ENCODE data around the gene PTPRN2.

PTPRN2 gene

DNA sequence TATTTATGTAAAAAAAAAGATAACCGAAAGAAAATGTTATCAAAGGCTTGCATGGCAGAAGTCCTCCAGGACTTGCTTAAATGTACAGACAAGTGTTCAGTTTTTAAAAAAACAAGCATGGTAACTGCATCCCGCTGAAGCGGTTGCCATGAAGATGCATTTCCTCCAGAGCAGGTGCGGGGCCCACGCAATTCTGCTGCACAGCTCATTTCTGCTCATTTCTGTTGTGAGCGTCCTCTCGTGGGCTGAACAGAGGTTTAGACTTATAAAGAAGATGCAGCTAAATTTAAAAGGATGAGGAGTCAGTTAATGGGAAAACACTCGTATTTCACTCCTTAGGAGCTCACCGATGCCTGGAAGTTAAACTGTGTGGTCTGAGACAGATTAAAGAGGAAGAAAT, 1003.2 kb downstream of the PTPRN2 start:
- TF ChIP-seq, protein P1, sequence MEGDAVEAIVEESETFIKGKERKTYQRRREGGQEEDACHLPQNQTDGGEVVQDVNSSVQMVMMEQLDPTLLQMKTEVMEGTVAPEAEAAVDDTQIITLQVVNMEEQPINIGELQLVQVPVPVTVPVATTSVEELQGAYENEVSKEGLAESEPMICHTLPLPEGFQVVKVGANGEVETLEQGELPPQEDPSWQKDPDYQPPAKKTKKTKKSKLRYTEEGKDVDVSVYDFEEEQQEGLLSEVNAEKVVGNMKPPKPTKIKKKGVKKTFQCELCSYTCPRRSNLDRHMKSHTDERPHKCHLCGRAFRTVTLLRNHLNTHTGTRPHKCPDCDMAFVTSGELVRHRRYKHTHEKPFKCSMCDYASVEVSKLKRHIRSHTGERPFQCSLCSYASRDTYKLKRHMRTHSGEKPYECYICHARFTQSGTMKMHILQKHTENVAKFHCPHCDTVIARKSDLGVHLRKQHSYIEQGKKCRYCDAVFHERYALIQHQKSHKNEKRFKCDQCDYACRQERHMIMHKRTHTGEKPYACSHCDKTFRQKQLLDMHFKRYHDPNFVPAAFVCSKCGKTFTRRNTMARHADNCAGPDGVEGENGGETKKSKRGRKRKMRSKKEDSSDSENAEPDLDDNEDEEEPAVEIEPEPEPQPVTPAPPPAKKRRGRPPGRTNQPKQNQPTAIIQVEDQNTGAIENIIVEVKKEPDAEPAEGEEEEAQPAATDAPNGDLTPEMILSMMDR (IDR thresholded peaks at IDR 0.05; ENCODE audit: extremely low read depth, insufficient read depth, missing control alignments) = no peak
- no peak for DNase-seq (ENCODE audit: low spot score)
- in situ Hi-C loops (cut with MboI; ENCODE audit: low pct_unique_long_range_greater_than_20kb, low sequenced_read_pairs, unreplicated experiment) = no loop called here

- TF ChIP-seq, protein P1 (IDR thresholded peaks at IDR 0.05; ENCODE audit: extremely low read depth, insufficient read depth, missing control alignments) = no peak
- in situ Hi-C loops (cut with MboI; ENCODE audit: low pct_unique_long_range_greater_than_20kb, low sequenced_read_pairs, unreplicated experiment) = no loop called here
- no peak for DNase-seq (ENCODE audit: low spot score)
These were observed 1005.9 kb downstream of the PTPRN2 start for GRCh38 chr7:157581740-157582139.

DNA sequence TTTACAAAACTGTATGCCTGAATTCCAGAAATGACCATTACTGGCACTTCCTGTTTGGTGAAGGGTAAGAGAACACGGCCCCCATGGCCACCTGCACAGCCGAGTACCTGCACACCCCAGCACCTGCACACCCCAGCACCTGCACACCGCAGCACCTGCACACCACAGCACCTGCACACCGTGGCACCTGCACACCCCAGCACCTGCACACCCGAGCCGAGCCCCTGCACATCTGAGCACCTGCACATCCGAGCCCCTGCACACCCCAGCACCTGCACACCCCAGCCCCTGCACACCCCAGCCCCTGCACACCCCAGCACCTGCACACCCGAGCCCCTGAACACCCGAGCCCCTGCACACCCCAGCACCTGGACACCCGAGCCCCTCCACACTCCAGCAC, 1007.3 kb downstream of the PTPRN2 start:
- no peak for DNase-seq (ENCODE audit: low spot score)
- in situ Hi-C loops (cut with MboI; ENCODE audit: low pct_unique_long_range_greater_than_20kb, low sequenced_read_pairs, unreplicated experiment) = no loop called here
- TF ChIP-seq, protein P1 (IDR thresholded peaks at IDR 0.05; ENCODE audit: extremely low read depth, insufficient read depth, missing control alignments) = no peak

DNA sequence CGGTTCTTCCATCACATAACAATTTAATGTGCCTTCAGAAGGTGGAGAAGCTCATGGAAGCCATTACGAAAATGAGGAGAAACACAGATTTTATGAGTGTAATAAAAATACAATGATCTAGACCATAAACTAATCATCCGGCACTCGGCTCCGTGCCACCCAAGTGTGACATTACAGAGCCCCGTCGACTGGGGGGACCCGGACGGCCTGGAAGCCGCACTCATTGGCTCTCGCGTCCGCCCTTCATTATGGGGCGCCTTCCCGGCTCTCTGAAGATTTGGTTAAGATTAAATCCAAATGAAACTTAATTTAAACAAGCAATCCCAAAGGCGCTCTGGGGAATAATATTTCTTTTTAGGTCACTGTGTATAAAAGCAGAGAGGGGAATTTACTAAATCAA, 1008.2 kb downstream of the PTPRN2 start:
- in situ Hi-C loops (cut with MboI; ENCODE audit: low pct_unique_long_range_greater_than_20kb, low sequenced_read_pairs, unreplicated experiment) = no loop called here
- TF ChIP-seq, protein P1 (IDR thresholded peaks at IDR 0.05; ENCODE audit: extremely low read depth, insufficient read depth, missing control alignments) = no peak
- no peak for DNase-seq (ENCODE audit: low spot score)

DNA sequence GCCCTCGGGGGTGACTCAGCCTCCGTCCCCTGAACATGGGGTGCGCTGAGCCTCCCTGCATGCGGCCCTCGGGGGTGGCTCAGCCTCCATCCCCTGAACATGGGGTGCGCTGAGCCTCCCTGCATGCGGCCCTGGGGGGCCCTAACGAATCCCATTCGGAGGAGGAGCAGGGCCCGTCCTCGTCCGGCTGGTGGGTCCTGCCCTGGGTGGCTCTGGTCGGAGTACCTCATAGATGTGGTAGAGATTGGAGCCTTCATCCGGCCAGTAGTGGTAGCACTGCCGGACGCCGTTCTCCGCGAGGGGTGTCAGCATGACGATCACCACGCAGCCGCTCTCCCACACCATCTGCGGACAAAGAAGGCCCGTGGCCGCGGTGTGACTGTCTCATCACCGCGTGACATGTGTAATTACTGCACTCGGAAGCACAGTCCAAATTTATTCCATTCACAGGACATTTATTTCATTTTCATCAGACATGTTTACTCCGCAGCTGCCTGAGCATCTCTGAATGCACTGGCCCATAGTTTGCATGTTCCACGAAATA, 1009.8 kb downstream of the PTPRN2 start:
- TF ChIP-seq, protein P1 (IDR thresholded peaks at IDR 0.05; ENCODE audit: extremely low read depth, insufficient read depth, missing control alignments) = no peak
- in situ Hi-C loops (cut with MboI; ENCODE audit: low pct_unique_long_range_greater_than_20kb, low sequenced_read_pairs, unreplicated experiment) = no loop called here
- no peak for DNase-seq (ENCODE audit: low spot score)

- in situ Hi-C loops (cut with MboI; ENCODE audit: low pct_unique_long_range_greater_than_20kb, low sequenced_read_pairs, unreplicated experiment) = no loop called here
- DNase-seq (ENCODE audit: low spot score) = no peak
- TF ChIP-seq, protein P1 (IDR thresholded peaks at IDR 0.05; ENCODE audit: extremely low read depth, insufficient read depth, missing control alignments) = no peak
These were observed 1010.6 kb downstream of the PTPRN2 start for GRCh38 chr7:157577061-157577460.

- in situ Hi-C loops (cut with MboI; ENCODE audit: low pct_unique_long_range_greater_than_20kb, low sequenced_read_pairs, unreplicated experiment) = no loop called here
- no peak for DNase-seq (ENCODE audit: low spot score)
- TF ChIP-seq, protein P1 (IDR thresholded peaks at IDR 0.05; ENCODE audit: extremely low read depth, insufficient read depth, missing control alignments) = no peak
These were observed 1011.2 kb downstream of the PTPRN2 start for GRCh38 chr7:157576415-157576814.
